DND-41 (cell line): Measurements from ENCODE around the gene SNRPB2.

Experiments used
- ATAC-seq: fragments of 200-7000 bp; cut with Tn5 transposase; 3 replicates; pipeline ENCODE4 v1.9.1; 2021; ENCODE audit warnings: low read depth; ENCODE audit not compliant: insufficient read depth
- DNase-seq: peaks from one replicate; pipeline ENCODE4 v3.0.0-alpha.2; 2020
- H2AFZ ChIP-seq: 2 replicates; pipeline ENCODE4 v1.6.0; 2012; ENCODE audit warnings: low read depth, low read length
- H3K27ac ChIP-seq: 2 replicates; pipeline ENCODE4 v1.5.1; 2012; ENCODE audit warnings: low read length, inconsistent platforms
- H3K27me3 ChIP-seq: fragments of 200-600 bp; sonication (generic); 2 replicates; pipeline ENCODE4 v1.6.0; 2012; ENCODE audit warnings: low read length, mild to moderate bottlenecking, inconsistent platforms; ENCODE audit not compliant: insufficient read depth, poor library complexity
- H3K36me3 ChIP-seq: 2 replicates; pipeline ENCODE4 v1.5.1; 2012; ENCODE audit warnings: low read length, inconsistent platforms; ENCODE audit not compliant: insufficient read depth
- H3K4me1 ChIP-seq: 2 replicates; pipeline ENCODE4 v1.5.1; 2012; ENCODE audit warnings: mild to moderate bottlenecking, low read length; ENCODE audit not compliant: insufficient read depth
- H3K4me2 ChIP-seq: 2 replicates; pipeline ENCODE4 v1.6.0; 2012; ENCODE audit warnings: mild to moderate bottlenecking, moderate library complexity, low read length, inconsistent platforms; ENCODE audit not compliant: insufficient read depth
- H3K4me3 ChIP-seq, 2 experiments: fragments of 200-600 bp in 1 of 2; shearing (Covaris generic) in 1 of 2; 2 replicates each; pipeline ENCODE4 v1.5.1; 2012 to 2016; ENCODE audit warnings: inconsistent platforms in 2 of 2, low read length in 2 of 2, mild to moderate bottlenecking in 2 of 2, low read depth in 1 of 2, moderate library complexity in 1 of 2
- H3K79me2 ChIP-seq: 2 replicates; pipeline ENCODE4 v1.6.0; 2012; ENCODE audit warnings: low read length, inconsistent platforms; ENCODE audit not compliant: insufficient read depth
- H3K9ac ChIP-seq: 2 replicates; pipeline ENCODE4 v1.6.0; 2012; ENCODE audit warnings: low read depth, mild to moderate bottlenecking, inconsistent platforms, low read length, moderate library complexity
- H3K9me3 ChIP-seq: 2 replicates; pipeline ENCODE4 v1.5.1; 2012; ENCODE audit warnings: low read length, moderate library complexity, mild to moderate bottlenecking, inconsistent platforms; ENCODE audit not compliant: insufficient read depth, severe bottlenecking
- H4K20me1 ChIP-seq: 2 replicates; pipeline ENCODE4 v1.6.0; 2012; ENCODE audit warnings: low read length; ENCODE audit not compliant: insufficient read depth
- CTCF ChIP-seq: IDR thresholded peaks from 2 replicates; pipeline ENCODE4 v1.5.1; 2012; ENCODE audit warnings: borderline replicate concordance, low read length, moderate library complexity, mild to moderate bottlenecking; ENCODE audit not compliant: poor library complexity, severe bottlenecking; ENCODE audit errors: extremely low read depth
- EZH2 ChIP-seq: IDR thresholded peaks from 3 replicates; pipeline ENCODE4 v1.6.1; 2012; ENCODE audit warnings: borderline replicate concordance, low read depth, mild to moderate bottlenecking, moderate library complexity, low read length, inconsistent platforms; ENCODE audit not compliant: severe bottlenecking

Gene SNRPB2

DNA sequence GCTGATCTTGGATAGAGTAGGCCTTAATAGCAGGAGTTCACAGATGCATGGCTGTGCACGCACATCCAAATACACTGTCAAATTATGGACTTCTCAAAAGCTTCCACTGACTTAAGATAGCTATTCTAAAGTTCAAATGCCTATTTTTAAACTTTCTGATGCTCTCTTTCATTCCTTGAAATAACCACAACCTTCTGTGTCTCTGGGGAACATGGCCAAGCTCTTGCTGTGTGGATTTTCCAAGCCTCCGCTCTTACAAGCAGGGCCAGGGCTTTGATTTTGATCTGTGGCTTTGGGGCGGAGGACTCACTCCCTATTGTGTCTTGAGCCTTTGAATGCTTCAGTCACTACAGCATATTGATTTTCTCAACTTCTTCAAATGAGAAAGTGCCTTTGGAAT is 35.7 kb upstream of the SNRPB2 start:
- Histone ChIP-seq H2AFZ (no peak overlapping the region), H3K9ac (no peak overlapping the region), H4K20me1 (no peaks in the 10 kb centered on the region), H3K4me3 (no peak overlapping the region), H3K4me1 (no peaks in the 10 kb centered on the region), H3K4me2 (no peak overlapping the region), H3K79me2 (no peaks in the 10 kb centered on the region), H3K9me3 (no peaks in the 10 kb centered on the region), H3K36me3 (no peaks in the 10 kb centered on the region), H3K27ac (no peak overlapping the region), H3K27me3 (no peaks in the 10 kb centered on the region)
- no peak for ATAC-seq
- TF ChIP-seq CTCF, result no peak
- no peak for TF ChIP-seq EZH2
- no peak for DNase-seq

- Histone ChIP-seq H3K4me2 (no peak overlapping the region), H3K27me3 (no peaks in the 10 kb centered on the region), H3K36me3 (no peaks in the 10 kb centered on the region), H3K9ac (no peak overlapping the region), H3K4me3 (no peak overlapping the region), H3K79me2 (no peaks in the 10 kb centered on the region), H4K20me1 (no peaks in the 10 kb centered on the region), H3K4me1 (no peaks in the 10 kb centered on the region), H3K9me3 (no peaks in the 10 kb centered on the region), H3K27ac (no peak overlapping the region), H2AFZ (no peak overlapping the region)
- no peak for DNase-seq
- no peak for ATAC-seq
- TF ChIP-seq EZH2 (no peak), CTCF (no peak)
Observed at GRCh38 chr20:16695628-16696027, 34.2 kb upstream of the SNRPB2 start.

DNA sequence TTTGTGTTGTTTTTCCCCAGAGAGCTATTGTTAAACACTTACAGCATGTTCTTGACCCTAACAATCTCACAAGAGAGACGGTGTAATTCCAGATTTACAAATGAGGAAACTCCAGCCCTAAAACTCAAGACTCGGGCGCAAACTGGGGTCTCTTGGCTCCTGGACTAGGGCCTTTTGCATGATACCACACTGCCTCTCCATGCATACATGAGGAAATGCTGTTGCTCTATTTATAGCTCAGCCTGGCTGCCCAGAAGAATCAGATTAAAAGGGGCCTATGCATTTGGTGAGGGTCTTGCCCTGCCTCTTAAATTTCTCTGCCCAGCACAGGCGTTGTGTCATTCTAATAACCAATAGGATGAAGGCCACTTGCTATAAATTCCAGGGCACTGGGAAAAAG is 30.5 kb upstream of the SNRPB2 start:
- Histone ChIP-seq H3K4me1 (no peaks in the 10 kb centered on the region), H3K4me3 (no peak overlapping the region), H3K4me2 (no peak overlapping the region), H3K79me2 (no peaks in the 10 kb centered on the region), H4K20me1 (no peaks in the 10 kb centered on the region), H3K9ac (no peak overlapping the region), H3K36me3 (no peaks in the 10 kb centered on the region), H2AFZ (no peak overlapping the region), H3K27ac (no peak overlapping the region), H3K27me3 (no peaks in the 10 kb centered on the region), H3K9me3 (no peaks in the 10 kb centered on the region)
- no peak for ATAC-seq
- no peak for DNase-seq
- TF ChIP-seq EZH2, result no peak
- no peak for TF ChIP-seq CTCF

GRCh38 chr20:16701296-16701695 is 28.5 kb upstream of the SNRPB2 start:
- no peak overlapping the region for H3K27ac ChIP-seq
- H3K9ac ChIP-seq, result no peak overlapping the region
- H3K79me2 ChIP-seq, result no peaks in the 10 kb centered on the region
- H3K9me3 ChIP-seq, result peaks cover 7% of the 10 kb centered on the region
- no peak overlapping the region for H2AFZ ChIP-seq
- DNase-seq, result peak; percentile 5
- no peaks in the 10 kb centered on the region for H3K27me3 ChIP-seq
- H3K36me3 ChIP-seq, result no peaks in the 10 kb centered on the region
- H3K4me3 ChIP-seq, result no peak overlapping the region
- no peak for TF ChIP-seq EZH2
- peak; percentile 54 for TF ChIP-seq CTCF
- no peaks in the 10 kb centered on the region for H3K4me1 ChIP-seq
- ATAC-seq, result peak; percentile 39; the same call in 1 of the 3 replicates
- H3K4me2 ChIP-seq, result no peak overlapping the region
- no peaks in the 10 kb centered on the region for H4K20me1 ChIP-seq
